Endothelial cell (in vitro differentiated cells): ENCODE data around the gene FUCA2. TPM values are rescaled to one million over a fixed set of nuclear protein-coding genes. Genes with fewer than 3 reads are reported as not detected.
"Not testable (repeated sequence)": the region's sequence is repeated elsewhere in the genome, so short reads cannot be mapped to it uniquely, and the experiment has no call there.

Experiments
- DNase-seq: peaks from one replicate; pipeline ENCODE4 v3.0.0; 2021; ENCODE audit warnings: low spot score
- H3K27ac Mint-ChIP-seq: one replicate; pipeline ENCODE4 v1.8.0; 2021; ENCODE audit warnings: mixed read lengths, inconsistent platforms; ENCODE audit not compliant: unreplicated experiment
- H3K27me3 Mint-ChIP-seq: one replicate; pipeline ENCODE4 v1.8.0; 2021; ENCODE audit warnings: mild to moderate bottlenecking, moderate library complexity, mixed read lengths, inconsistent platforms; ENCODE audit not compliant: unreplicated experiment
- H3K36me3 Mint-ChIP-seq: one replicate; pipeline ENCODE4 v1.8.0; 2021; ENCODE audit warnings: mild to moderate bottlenecking, low read depth, mixed read lengths, inconsistent platforms; ENCODE audit not compliant: unreplicated experiment
- H3K4me1 Mint-ChIP-seq: one replicate; pipeline ENCODE4 v1.8.0; 2021; ENCODE audit warnings: mild to moderate bottlenecking, mixed read lengths, inconsistent platforms; ENCODE audit not compliant: unreplicated experiment
- H3K4me3 Mint-ChIP-seq: one replicate; pipeline ENCODE4 v1.8.0; 2021; ENCODE audit warnings: mild to moderate bottlenecking, mixed read lengths, inconsistent platforms; ENCODE audit not compliant: unreplicated experiment
- H3K9me3 Mint-ChIP-seq: one replicate; pipeline ENCODE4 v1.8.0; 2021; ENCODE audit warnings: mixed read lengths, inconsistent platforms; ENCODE audit not compliant: unreplicated experiment
- total RNA-seq: library from RNA; stranded (reverse); fragmentation: NEBNext Ultra II Directional; extraction: Animal tissue kit (Norgen Biotek cat#: 25700); gene quantifications from one replicate; pipeline ENCODE4 v1.2.1, GENCODE V29; 2021; ENCODE audit not compliant: unreplicated experiment
- TF ChIP-seq, protein P1 (sequence below): fragments of 200-600 bp; sonication (generic); IDR thresholded peaks from one replicate; pipeline ENCODE4 v1.5.0; 2021; ENCODE audit warnings: antibody characterized with exemption; ENCODE audit not compliant: unreplicated experiment

The FUCA2 gene
- total RNA-seq, 1 donor from 2014 or later: 31.0 TPM

DNA sequence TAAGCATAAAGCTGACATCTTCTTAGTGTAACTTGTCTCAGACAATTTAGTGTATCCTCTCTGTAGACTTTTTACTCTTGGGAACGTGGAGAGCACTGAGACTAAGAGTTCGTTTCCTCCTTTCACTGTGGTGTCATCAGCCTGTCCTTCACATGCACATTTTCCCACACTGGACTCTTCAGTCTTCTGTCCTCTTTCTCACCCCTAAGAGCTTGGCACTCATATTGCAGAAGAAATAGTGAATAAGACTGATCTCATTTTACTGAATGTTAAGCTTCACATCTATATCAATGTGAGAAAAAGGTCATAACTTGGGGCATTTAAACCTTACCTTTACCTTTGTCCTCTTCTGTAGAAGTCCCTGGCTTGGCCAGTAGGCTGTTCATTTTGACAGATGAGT lies 25.6 kb downstream of the FUCA2 start:
- H3K9me3 Mint-ChIP-seq: no peaks in the 10 kb centered on the region
- no peaks in the 10 kb centered on the region for H3K36me3 Mint-ChIP-seq
- TF ChIP-seq, protein P1, sequence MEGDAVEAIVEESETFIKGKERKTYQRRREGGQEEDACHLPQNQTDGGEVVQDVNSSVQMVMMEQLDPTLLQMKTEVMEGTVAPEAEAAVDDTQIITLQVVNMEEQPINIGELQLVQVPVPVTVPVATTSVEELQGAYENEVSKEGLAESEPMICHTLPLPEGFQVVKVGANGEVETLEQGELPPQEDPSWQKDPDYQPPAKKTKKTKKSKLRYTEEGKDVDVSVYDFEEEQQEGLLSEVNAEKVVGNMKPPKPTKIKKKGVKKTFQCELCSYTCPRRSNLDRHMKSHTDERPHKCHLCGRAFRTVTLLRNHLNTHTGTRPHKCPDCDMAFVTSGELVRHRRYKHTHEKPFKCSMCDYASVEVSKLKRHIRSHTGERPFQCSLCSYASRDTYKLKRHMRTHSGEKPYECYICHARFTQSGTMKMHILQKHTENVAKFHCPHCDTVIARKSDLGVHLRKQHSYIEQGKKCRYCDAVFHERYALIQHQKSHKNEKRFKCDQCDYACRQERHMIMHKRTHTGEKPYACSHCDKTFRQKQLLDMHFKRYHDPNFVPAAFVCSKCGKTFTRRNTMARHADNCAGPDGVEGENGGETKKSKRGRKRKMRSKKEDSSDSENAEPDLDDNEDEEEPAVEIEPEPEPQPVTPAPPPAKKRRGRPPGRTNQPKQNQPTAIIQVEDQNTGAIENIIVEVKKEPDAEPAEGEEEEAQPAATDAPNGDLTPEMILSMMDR: no peak
- no peaks in the 10 kb centered on the region for H3K27me3 Mint-ChIP-seq
- no peak overlapping the region for H3K27ac Mint-ChIP-seq
- no peak overlapping the region for H3K4me3 Mint-ChIP-seq
- DNase-seq: no peak
- no peaks in the 10 kb centered on the region for H3K4me1 Mint-ChIP-seq

GRCh38 chr6:143482593-143482992 lies 28.9 kb downstream of the FUCA2 start:
- H3K27ac Mint-ChIP-seq: no peak overlapping the region
- no peaks in the 10 kb centered on the region for H3K27me3 Mint-ChIP-seq
- TF ChIP-seq, protein P1: no peak
- no peak overlapping the region for H3K4me3 Mint-ChIP-seq
- no peaks in the 10 kb centered on the region for H3K9me3 Mint-ChIP-seq
- DNase-seq: no peak
- H3K36me3 Mint-ChIP-seq: no peaks in the 10 kb centered on the region
- H3K4me1 Mint-ChIP-seq: no peaks in the 10 kb centered on the region

GRCh38 chr6:143478479-143479062 lies 32.9 kb downstream of the FUCA2 start:
- Mint-ChIP-seq H3K27ac (no peak overlapping the region), H3K4me3 (no peak overlapping the region), H3K36me3 (peaks cover 13% of the 10 kb centered on the region), H3K27me3 (no peaks in the 10 kb centered on the region), H3K9me3 (no peaks in the 10 kb centered on the region), H3K4me1 (no peaks in the 10 kb centered on the region)
- TF ChIP-seq, protein P1: no peak
- DNase-seq: no peak

GRCh38 chr6:143476545-143476944 lies 35.0 kb downstream of the FUCA2 start:
- H3K9me3 Mint-ChIP-seq: no peaks in the 10 kb centered on the region
- no peaks in the 10 kb centered on the region for H3K4me1 Mint-ChIP-seq
- H3K27me3 Mint-ChIP-seq: no peaks in the 10 kb centered on the region
- no peak overlapping the region for H3K27ac Mint-ChIP-seq
- H3K4me3 Mint-ChIP-seq: no peak overlapping the region
- peaks cover 16% of the 10 kb centered on the region for H3K36me3 Mint-ChIP-seq
- TF ChIP-seq, protein P1: no peak
- no peak for DNase-seq

- H3K4me3 Mint-ChIP-seq: no peak overlapping the region
- no peak overlapping the region for H3K27ac Mint-ChIP-seq
- no peak for DNase-seq
- peaks cover 16% of the 10 kb centered on the region for H3K36me3 Mint-ChIP-seq
- H3K27me3 Mint-ChIP-seq: no peaks in the 10 kb centered on the region
- H3K4me1 Mint-ChIP-seq: no peaks in the 10 kb centered on the region
- TF ChIP-seq, protein P1: no peak
- H3K9me3 Mint-ChIP-seq: no peaks in the 10 kb centered on the region
Measured at GRCh38 chr6:143471822-143472221, 39.7 kb downstream of the FUCA2 start.

- not testable (repeated sequence) for DNase-seq, H3K4me3 Mint-ChIP-seq, H3K9me3 Mint-ChIP-seq, H3K27me3 Mint-ChIP-seq, H3K4me1 Mint-ChIP-seq, H3K27ac Mint-ChIP-seq, H3K36me3 Mint-ChIP-seq
Measured at GRCh38 chr6:143468823-143469222, 42.7 kb downstream of the FUCA2 start.
